Memory B cell (primary cell): ENCODE results near the gene ABI1.
A peak's percentile ranks its signal among the peaks of the same experiment; 100 is the strongest.

ENCODE experiments used
- ATAC-seq: fragments of 150-1000 bp; cut with Tn5 transposase; 2 replicates; pipeline ENCODE4 v1.10.0; 2021; ENCODE audit warnings: low read depth, mild to moderate bottlenecking, moderate library complexity
- DNase-seq, 2 donors: peaks; one replicate each; pipeline ENCODE4 v3.0.0; 2022; ENCODE audit warnings: low spot score in 2 of 2
- H3K27ac Mint-ChIP-seq: one replicate; pipeline ENCODE4 v1.8.0; 2022; ENCODE audit warnings: mild to moderate bottlenecking, moderate library complexity, mixed read lengths
- H3K27me3 Mint-ChIP-seq: one replicate; pipeline ENCODE4 v1.8.0; 2022; ENCODE audit warnings: mixed read lengths
- H3K36me3 Mint-ChIP-seq: one replicate; pipeline ENCODE4 v1.8.0; 2022; ENCODE audit warnings: mild to moderate bottlenecking, mixed read lengths
- H3K4me1 Mint-ChIP-seq: one replicate; pipeline ENCODE4 v1.8.0; 2022; ENCODE audit warnings: mixed read lengths
- H3K4me3 Mint-ChIP-seq: one replicate; pipeline ENCODE4 v1.8.0; 2022; ENCODE audit warnings: mild to moderate bottlenecking, moderate library complexity, mixed read lengths
- H3K9me3 Mint-ChIP-seq: one replicate; pipeline ENCODE4 v1.8.0; 2022; ENCODE audit warnings: mixed read lengths

Gene ABI1

DNA sequence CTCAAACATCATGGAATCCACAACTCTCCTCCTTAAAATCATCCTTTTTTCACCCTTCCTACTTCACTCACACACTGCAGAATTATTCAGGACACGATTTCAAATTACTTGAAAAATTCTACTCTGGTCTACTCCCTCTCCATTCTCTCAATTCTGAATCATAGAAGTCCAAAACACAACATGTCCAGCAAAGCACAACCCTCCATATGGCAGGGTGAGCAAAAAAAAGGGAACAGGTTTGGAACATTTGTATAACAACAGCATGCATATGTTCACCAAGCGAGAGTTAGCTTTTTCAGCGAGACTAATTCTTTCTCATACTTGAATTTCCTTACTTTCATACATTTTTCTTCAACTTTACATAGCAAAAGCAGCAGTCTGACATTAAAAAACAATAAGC lies 73.4 kb downstream of the ABI1 start:
- ATAC-seq (no peak), DNase-seq (no peak)
- Mint-ChIP-seq H3K4me1 (peaks cover 53% of the 10 kb centered on the region), H3K4me3 (no peak overlapping the region), H3K27ac (peak overlapping the region; percentile 53), H3K27me3 (no peaks in the 10 kb centered on the region), H3K36me3 (peaks cover 30% of the 10 kb centered on the region), H3K9me3 (no peaks in the 10 kb centered on the region)

DNA sequence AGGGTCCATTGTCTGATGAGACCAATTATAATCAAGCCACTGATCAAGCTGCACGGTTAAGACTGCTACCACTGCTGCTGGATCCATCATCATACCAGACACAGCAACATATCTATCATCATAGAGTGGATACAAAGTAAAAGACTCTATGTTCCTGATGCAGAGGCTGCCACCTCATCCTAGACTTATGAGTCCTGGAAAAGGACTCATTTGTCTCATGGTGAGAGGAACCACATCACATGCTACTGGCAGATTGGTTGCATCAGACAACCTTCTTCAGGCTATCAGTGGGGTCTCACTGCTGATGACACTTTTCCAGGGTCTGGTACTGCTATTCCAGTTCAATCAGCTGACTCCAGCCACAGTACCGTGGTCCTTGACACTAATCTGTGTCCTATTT lies 79.0 kb downstream of the ABI1 start:
- Mint-ChIP-seq H3K27ac (peak overlapping the region; percentile 87), H3K27me3 (no peaks in the 10 kb centered on the region), H3K4me3 (peak overlapping the region; percentile 61), H3K36me3 (peaks cover 14% of the 10 kb centered on the region), H3K9me3 (no peaks in the 10 kb centered on the region), H3K4me1 (peaks cover 66% of the 10 kb centered on the region)
- ATAC-seq (peak; percentile 2), DNase-seq (no peak)

DNA sequence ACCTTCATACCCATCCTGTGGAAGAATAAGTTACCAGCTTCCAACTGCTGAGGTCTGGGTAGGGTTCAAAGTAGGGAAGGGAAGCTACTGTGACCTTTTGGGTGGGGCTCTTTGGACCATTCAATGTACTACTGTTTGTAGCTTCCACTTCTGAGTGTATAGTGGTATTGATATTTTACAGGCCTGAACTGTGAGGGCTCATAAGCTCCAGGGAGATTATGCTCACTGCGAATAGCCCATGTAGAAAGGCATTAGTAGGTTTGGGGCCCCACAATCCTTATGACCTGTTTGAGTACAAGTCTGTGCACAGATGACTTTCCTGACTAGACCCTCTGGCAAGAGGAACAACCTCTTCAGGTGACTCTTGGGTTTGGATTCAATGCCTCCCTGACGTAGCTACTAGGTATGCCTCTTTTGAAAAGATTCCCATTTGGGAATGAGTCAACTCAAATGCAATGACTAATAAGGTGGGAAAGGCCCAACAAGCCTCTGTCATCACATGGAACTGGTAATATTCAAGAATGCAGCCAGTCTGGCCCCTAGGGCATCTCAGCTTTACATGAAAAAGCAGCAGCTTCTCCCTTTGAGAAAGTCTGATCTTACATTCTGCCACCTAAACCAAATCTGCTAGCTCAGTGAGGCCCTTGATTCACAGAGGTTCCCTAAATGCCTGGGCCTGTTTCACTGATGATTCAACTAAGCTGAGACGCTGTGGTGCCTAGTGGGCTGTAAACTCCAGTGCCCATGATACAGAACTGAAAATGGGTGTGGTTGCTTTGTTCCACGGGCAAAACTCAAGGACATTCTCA lies 79.8 kb downstream of the ABI1 start:
- DNase-seq: peak; percentile 32 to 52
- Mint-ChIP-seq H3K27me3 (no peaks in the 10 kb centered on the region), H3K4me1 (peaks cover 62% of the 10 kb centered on the region), H3K36me3 (peaks cover 9% of the 10 kb centered on the region), H3K27ac (peak overlapping the region; percentile 87), H3K4me3 (peak overlapping the region; percentile 61), H3K9me3 (no peaks in the 10 kb centered on the region)
- ATAC-seq: peak; percentile 95

DNA sequence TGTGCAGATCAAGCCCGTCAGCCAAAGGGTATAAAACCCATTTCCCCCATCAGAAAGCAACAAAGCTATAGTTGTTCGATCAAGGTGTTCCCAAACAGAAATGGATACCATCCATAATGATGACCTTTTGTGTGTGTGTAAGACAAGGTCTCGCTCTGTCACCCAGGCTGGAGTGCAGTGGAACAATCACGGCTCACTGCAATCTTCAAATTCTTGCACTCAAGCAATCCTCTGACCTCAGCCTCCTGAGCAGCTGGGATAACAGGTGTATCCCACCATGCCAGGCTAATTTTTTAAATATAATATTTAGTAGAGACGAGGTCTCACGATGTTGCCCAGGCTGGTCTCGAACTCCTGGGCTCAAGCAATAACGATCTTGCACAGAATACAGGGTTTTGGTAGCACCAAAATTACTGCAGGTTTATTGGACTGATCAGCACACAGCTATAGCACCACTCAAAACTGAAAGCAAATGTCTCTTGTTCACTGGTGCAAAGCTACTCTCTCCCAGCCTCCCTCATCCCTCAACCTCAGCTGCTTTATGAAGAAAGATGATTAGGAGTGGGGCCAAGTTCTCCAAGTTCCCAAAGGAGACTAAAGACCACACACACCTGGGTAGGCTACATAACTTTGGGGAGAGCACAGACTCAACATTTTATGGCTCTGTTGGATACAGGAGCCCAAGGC lies 80.5 kb downstream of the ABI1 start:
- H3K9me3 Mint-ChIP-seq: no peaks in the 10 kb centered on the region
- peak overlapping the region; percentile 32 for H3K4me3 Mint-ChIP-seq
- H3K4me1 Mint-ChIP-seq: peaks cover 64% of the 10 kb centered on the region
- DNase-seq (no peak), ATAC-seq (peak; percentile 29)
- H3K36me3 Mint-ChIP-seq: peaks cover 8% of the 10 kb centered on the region
- peak overlapping the region; percentile 87 for H3K27ac Mint-ChIP-seq
- H3K27me3 Mint-ChIP-seq: no peaks in the 10 kb centered on the region

DNA sequence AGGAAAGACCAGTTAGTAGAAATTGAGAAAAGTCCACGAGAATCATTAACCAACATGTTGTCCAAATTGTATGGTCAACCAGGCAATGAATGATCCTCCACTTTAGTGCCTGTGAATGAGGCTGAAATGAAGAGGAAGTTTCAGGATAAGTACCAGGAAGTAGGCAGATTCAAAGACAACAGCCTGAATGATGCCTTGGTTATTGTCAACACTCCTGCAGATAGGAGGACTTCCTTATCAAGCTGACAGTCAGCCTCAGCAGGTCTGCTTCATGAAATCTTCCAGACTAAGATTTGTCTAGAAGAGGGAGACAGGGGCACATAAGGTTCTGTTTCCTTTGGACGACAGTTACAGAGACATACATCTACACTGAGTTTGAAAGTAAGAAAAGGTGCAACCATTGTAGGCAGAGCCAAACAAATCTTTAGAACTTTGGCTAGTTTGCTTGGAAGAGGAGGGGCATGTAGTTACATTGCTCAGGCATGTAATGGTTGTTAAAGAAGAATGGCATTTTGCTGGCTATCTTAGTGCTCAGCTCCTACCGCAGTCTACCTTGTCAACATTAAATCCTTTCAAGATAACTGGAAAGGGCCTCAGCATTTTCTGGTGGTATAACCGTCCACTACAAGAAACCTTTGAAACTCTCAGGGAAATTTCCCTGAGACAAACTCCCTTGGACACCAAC lies 81.4 kb downstream of the ABI1 start:
- H3K27ac Mint-ChIP-seq: peak overlapping the region; percentile 87
- H3K27me3 Mint-ChIP-seq: no peaks in the 10 kb centered on the region
- no peaks in the 10 kb centered on the region for H3K9me3 Mint-ChIP-seq
- ATAC-seq (no peak), DNase-seq (no peak)
- peaks cover 5% of the 10 kb centered on the region for H3K36me3 Mint-ChIP-seq
- H3K4me3 Mint-ChIP-seq: no peak overlapping the region
- H3K4me1 Mint-ChIP-seq: peaks cover 59% of the 10 kb centered on the region

DNA sequence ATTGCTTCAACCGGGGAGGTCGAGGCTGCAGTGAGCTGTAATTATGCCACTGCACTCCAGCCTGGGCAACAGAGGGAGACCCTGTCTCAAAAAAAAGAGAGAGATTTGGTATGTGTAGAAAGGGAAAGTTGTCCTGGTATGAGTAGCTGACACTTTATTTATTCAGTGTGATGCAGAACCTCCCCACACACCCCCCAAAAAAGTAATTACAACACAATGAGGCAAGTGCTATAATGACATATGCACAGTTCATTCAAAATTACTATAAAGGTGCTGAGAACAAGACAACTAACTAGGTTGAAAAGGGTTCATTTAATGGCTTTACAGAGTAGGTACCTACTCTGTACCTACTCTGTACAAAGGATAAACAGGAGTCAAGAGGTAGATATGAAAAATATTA lies 83.1 kb downstream of the ABI1 start:
- peaks cover 5% of the 10 kb centered on the region for H3K36me3 Mint-ChIP-seq
- H3K4me1 Mint-ChIP-seq: peaks cover 50% of the 10 kb centered on the region
- DNase-seq (no peak), ATAC-seq (no peak)
- H3K27me3 Mint-ChIP-seq: no peaks in the 10 kb centered on the region
- no peaks in the 10 kb centered on the region for H3K9me3 Mint-ChIP-seq
- H3K4me3 Mint-ChIP-seq: no peak overlapping the region
- H3K27ac Mint-ChIP-seq: no peak overlapping the region

DNA sequence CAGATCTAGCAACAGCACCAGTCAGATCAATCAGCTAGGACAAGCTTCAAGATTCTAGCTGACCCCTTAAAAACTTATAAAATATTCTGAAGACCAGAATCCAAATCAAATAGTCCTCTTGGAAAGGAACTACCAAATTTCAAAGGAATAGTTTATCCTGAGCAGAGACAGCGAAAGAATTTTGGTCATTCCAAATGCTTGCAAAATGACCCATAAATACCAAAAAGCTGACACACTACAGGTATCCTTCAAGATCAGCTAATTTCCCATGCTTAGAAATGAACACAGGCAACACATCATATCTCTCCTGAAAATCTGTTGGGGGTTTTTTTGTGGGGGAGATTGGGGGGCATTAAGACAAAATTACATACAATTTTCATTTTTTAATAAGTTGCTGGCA lies 84.5 kb downstream of the ABI1 start:
- no peak for DNase-seq
- peaks cover 5% of the 10 kb centered on the region for H3K36me3 Mint-ChIP-seq
- no peak for ATAC-seq
- peaks cover 35% of the 10 kb centered on the region for H3K4me1 Mint-ChIP-seq
- no peaks in the 10 kb centered on the region for H3K9me3 Mint-ChIP-seq
- H3K27me3 Mint-ChIP-seq: no peaks in the 10 kb centered on the region
- H3K27ac Mint-ChIP-seq: peak overlapping the region; percentile 69
- H3K4me3 Mint-ChIP-seq: no peak overlapping the region

DNA sequence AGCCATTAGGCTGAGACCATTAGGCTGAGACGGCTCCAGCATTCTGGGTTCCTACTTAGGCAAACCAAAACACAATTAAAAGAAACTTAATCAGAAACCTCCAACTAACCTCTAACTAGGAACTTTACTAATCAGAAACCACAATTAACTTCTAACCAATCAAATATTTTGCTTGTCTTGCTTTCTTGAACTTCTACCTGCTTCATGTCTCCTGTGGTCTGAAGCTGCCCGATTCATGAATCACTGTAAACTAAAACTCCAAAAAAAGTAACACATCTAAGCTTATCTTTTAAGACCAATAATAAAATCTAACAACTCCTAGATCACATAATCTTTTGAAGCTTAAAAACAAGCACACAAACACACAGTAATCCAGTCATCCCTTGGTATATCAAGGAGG lies 87.1 kb downstream of the ABI1 start:
- DNase-seq (no peak), ATAC-seq (no peak)
- H3K4me1 Mint-ChIP-seq: peaks cover 22% of the 10 kb centered on the region
- H3K4me3 Mint-ChIP-seq: no peak overlapping the region
- peak overlapping the region; percentile 21 for H3K27ac Mint-ChIP-seq
- no peaks in the 10 kb centered on the region for H3K27me3 Mint-ChIP-seq
- peaks cover 7% of the 10 kb centered on the region for H3K36me3 Mint-ChIP-seq
- no peaks in the 10 kb centered on the region for H3K9me3 Mint-ChIP-seq

DNA sequence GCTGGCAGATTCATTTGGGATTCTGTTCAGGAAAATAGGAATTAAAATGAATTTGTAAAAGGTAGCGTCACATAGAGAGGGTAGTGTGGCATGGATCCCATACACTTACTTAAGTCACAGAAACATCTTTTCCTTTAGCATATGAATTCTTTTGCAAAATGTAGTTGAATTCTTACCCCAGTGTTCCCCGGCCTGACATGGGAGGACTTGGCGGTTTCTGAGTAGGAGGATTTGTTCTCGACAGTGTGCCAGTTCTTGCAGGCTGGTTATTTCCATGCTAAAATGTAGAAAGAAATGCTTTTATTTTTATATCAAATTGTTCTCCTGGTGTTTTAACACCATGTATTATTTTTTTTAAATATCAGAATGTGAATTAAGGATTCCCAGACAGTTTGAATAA lies 90.7 kb downstream of the ABI1 start:
- no peaks in the 10 kb centered on the region for H3K9me3 Mint-ChIP-seq
- no peak overlapping the region for H3K27ac Mint-ChIP-seq
- DNase-seq (no peak), ATAC-seq (no peak)
- no peaks in the 10 kb centered on the region for H3K27me3 Mint-ChIP-seq
- H3K36me3 Mint-ChIP-seq: peaks cover 16% of the 10 kb centered on the region
- H3K4me3 Mint-ChIP-seq: no peak overlapping the region
- H3K4me1 Mint-ChIP-seq: peaks cover 12% of the 10 kb centered on the region

DNA sequence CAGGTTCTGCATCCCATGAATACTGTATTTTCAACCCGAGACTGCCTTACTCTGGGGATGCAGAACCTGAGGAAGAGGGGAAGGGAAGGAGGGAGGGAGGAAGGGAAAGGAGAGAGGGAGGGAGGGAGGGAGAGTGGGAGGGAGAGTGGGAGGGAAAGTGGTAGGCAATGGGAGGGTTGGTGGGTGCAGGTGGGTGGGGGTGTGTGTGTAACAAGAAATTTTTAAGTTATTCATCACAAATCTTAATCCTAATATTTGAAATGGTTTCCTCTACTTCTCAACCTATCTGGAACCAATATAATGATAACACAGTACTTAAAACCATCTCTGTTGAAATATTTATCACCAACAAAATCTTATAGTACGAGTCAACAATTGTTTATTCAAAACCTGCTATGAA lies 95.2 kb downstream of the ABI1 start:
- ATAC-seq (no peak), DNase-seq (no peak)
- Mint-ChIP-seq H3K36me3 (peaks cover 26% of the 10 kb centered on the region), H3K27me3 (no peaks in the 10 kb centered on the region), H3K27ac (peak overlapping the region; percentile 65), H3K9me3 (no peaks in the 10 kb centered on the region), H3K4me3 (no peak overlapping the region), H3K4me1 (peaks cover 13% of the 10 kb centered on the region)

DNA sequence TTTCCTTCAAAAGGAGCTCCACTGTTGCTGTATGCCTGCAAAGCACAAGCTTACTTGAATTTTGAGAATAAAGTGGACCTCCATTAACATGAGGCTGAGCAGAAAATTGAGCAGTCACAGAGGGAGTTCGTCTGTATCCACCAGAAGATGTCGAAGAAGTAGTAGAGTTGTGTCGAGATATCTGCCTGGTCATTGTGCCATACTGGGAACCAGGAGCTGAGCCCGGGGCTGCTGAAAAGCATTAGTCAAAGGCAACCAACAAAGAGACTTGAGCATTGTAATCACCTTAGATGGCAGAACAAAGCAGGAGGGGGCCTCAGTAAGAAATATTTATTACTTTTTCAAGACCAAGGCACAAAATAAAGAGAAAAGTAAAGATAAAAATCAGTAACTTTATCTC lies 101.8 kb downstream of the ABI1 start:
- peak overlapping the region; percentile 28 for H3K27ac Mint-ChIP-seq
- no peak overlapping the region for H3K4me3 Mint-ChIP-seq
- ATAC-seq (no peak), DNase-seq (no peak)
- H3K4me1 Mint-ChIP-seq: peaks cover 12% of the 10 kb centered on the region
- H3K36me3 Mint-ChIP-seq: peaks cover 19% of the 10 kb centered on the region
- H3K9me3 Mint-ChIP-seq: no peaks in the 10 kb centered on the region
- no peaks in the 10 kb centered on the region for H3K27me3 Mint-ChIP-seq

DNA sequence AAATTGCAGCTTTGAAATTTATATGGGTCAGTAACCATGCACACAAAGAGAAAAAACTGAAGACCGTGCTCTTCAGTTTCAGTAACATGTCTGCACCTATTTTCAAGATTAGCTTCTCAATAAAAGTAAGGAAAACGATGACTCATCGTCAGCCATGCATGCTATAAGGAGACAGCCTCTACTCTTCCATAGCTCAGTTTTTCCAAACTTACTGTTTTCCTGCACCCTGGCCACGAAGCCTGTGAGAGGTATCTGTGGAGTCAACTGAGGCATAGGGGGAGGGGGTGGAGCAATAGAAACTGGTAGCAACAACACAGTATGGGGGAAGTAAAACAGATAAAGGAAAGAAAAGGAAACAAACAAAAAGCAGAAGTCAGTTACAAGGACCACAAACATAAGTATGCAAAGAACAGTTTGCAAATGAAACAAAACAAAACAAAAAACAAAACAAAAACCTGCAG lies 105.3 kb downstream of the ABI1 start:
- Mint-ChIP-seq H3K27me3 (no peaks in the 10 kb centered on the region), H3K4me1 (peaks cover 7% of the 10 kb centered on the region), H3K36me3 (peaks cover 17% of the 10 kb centered on the region), H3K27ac (peak overlapping the region; percentile 14), H3K4me3 (peak overlapping the region; percentile 41), H3K9me3 (no peaks in the 10 kb centered on the region)
- peak in 1 of 2 donors; percentile 31 for DNase-seq
- ATAC-seq: peak; percentile 99

DNA sequence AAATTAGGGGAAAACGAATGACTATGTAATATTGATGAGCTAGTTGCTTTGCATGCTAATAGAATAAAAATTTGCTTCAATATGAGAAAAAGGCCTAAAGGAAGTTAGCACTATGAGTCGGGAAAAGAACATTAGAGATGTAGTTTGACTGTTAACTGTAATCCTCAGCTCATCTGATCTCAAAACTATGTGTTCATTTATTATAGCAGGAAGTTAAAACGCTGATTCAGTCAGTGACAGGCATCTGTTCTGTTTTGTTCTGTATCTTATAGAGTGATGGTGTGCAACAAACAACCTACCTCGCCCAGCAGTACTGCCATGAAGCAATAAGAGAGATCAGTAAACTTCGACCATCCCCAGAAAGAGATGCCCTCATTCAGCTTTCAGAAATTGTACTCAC lies 114.7 kb downstream of the ABI1 start:
- peaks cover 19% of the 10 kb centered on the region for H3K4me1 Mint-ChIP-seq
- DNase-seq (no peak), ATAC-seq (no peak)
- H3K27ac Mint-ChIP-seq: peak overlapping the region; percentile 41
- no peaks in the 10 kb centered on the region for H3K9me3 Mint-ChIP-seq
- H3K36me3 Mint-ChIP-seq: peaks cover 22% of the 10 kb centered on the region
- no peaks in the 10 kb centered on the region for H3K27me3 Mint-ChIP-seq
- no peak overlapping the region for H3K4me3 Mint-ChIP-seq

DNA sequence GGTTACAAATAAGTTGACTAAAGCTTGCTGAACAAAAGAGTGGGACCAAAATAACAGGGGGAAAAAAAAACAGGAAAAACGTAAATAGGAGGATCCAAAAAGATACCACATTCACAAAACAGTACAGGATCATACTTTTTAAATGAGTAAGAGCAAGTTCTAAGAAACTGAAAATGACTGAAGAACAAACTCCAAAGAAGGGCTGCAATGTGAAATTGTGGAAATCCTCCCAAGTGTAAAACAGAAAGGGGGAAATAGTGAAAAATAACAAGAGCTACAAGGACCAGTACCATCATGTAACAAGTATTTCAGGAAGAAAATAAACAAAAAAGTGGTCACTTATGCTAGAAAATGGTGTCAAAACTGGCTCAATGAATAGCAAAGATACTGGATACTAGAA lies 116.9 kb downstream of the ABI1 start:
- peaks cover 22% of the 10 kb centered on the region for H3K36me3 Mint-ChIP-seq

More for the DNA sequence above, 116.9 kb downstream of the ABI1 start:
- ATAC-seq: no peak
- Mint-ChIP-seq H3K4me3 (no peak overlapping the region), H3K27me3 (no peaks in the 10 kb centered on the region), H3K9me3 (no peaks in the 10 kb centered on the region), H3K4me1 (peaks cover 36% of the 10 kb centered on the region), H3K27ac (peak overlapping the region; percentile 78)
- no peak for DNase-seq
